GM18508 (cell line): ENCODE results near the gene DPP8.
"Not testable (repeated sequence)": the region's sequence is repeated elsewhere in the genome, so short reads cannot be mapped to it uniquely, and the experiment has no call there.

Experiments
- ATAC-seq: cut with Tn5 transposase; IDR thresholded peaks from one replicate; pipeline ENCODE4 v1.9.1; 2021; ENCODE audit warnings: moderate number of reproducible peaks; ENCODE audit not compliant: insufficient read depth, unreplicated experiment

DPP8 gene

GRCh38 chr15:65528461-65529060 is 11.1 kb upstream of the DPP8 start:
- ATAC-seq, result no peak

GRCh38 chr15:65525622-65526021 is 8.1 kb upstream of the DPP8 start:
- no peak for ATAC-seq

GRCh38 chr15:65524226-65524625 is 6.7 kb upstream of the DPP8 start:
- ATAC-seq, result no peak

DNA sequence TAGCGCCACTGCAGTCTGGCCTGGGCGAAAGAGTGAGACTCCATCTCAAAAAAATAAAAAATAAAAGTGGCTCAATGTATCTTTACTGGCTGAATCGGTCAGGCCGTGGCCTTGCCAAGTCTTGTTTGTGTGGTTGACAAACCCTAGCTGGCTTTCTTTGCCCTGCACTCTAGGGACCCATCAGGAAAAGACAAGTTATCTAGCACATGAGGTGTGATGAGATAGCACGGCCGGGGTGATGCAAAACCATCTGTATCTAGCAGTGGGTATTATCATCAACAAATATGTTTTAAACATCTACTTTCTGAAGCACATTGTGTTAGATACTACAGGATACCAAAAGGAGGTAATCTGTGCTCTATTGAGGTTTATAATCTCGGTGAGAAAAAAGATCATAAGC is 3.9 kb upstream of the DPP8 start:
- no peak for ATAC-seq

GRCh38 chr15:65518633-65519285 is 1.3 kb upstream of the DPP8 start:
- ATAC-seq, result no peak

DNA sequence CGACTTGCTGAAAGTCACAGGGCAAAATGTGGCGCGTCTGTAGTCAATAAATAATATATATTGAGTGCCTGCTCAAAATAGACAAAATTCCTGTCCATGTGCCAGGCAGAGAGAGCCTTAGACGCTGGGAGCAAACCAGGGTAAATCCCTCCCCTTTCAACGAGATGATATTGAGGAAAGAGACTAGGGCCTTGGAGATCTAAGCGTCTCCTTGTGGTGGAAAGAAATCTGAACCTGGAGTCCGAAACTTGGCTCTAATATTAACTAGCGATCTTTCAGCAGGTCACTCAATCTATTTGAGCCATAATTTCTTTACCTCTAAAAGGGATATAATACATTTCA is 348 bp upstream of the DPP8 start:
- no peak for ATAC-seq

DNA sequence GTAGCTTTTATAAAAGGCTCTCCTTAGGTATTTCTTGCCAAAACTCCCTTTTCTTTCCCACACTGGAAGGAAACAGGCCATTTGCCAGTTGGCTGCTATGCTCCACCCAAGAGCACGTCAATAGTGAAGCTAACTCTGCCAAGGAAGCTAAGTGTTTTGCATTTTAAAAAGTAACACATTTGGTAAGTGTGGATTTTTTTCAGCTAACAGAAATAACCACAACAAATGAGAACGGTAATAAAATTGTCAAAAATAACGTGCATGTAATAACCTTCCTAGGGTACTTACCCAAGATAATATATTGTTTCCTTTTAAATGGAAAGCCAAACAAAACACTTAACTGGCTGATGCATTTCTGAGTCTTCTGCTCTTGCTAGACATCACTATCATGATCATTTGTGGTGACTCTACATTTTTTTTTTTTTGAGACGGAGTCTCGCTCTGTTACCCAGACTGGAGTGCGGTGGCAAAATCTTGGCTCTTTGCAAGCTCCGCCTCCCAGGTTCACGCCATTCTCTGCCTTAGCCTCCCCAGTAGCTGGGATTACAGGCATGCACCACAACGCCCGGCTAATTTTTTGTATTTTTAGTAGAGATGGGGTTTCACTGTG is 4.6 kb downstream of the DPP8 start:
- no peak for ATAC-seq

- ATAC-seq, result no peak
Measured at GRCh38 chr15:65512189-65512588, 5.3 kb downstream of the DPP8 start.

DNA sequence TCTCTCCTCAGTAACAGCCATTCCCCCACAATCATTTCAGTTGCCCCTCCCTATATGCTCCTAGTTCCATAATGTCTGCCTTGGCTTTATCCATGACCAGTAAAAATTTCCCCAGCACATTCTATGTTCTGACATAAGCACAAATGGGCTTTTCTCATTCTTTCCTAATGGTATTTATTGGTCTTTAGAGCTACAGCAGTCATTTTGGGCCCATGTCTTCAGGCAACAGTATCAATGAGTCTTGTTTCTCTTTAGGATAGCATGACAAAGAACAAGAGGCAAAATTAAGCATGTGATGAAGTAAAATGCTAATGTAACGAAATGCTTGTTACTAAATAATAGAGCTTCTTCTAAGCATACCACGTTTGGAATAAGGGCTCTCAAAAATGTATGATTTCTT is 8.2 kb downstream of the DPP8 start:
- no peak for ATAC-seq

- no peak for ATAC-seq
Measured at GRCh38 chr15:65494076-65494475, 23.4 kb downstream of the DPP8 start.

DNA sequence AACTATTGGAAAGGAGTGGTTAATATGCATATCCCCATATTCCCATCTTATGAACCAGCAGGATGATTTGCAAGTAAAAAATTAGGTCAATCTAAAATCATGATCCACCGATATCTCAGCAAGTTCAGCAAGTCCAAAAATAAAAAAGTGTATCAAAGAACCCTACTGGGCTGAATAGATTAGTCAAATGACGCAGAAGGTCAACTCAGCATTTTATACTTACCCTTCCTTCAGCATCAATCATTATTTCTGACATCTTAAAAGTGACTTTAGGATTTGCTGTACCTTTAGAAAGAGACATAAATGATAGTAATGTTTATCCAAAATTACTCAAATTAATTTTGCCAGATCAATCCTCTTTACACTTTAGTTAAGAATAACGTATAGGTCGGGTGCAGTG is 32.6 kb downstream of the DPP8 start:
- no peak for ATAC-seq

DNA sequence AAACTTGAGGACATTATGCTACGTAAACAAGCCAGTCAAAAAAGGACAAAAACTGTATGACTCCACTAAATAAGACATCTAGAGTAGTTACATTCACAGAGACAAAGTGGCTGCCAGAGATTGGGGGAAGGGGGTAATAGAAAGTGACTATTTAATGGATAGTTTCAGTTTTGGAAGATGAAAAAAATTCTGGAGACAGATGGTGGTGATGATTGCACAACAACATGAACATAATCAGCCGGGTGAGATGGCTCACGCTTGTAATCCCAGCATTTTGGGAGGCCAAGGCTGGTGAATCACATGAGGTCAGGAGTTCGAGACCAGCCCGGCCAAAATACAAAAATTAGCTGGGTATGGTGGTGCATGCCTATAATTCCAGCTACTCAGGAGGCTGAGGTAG is 40.6 kb downstream of the DPP8 start:
- no peak for ATAC-seq

DNA sequence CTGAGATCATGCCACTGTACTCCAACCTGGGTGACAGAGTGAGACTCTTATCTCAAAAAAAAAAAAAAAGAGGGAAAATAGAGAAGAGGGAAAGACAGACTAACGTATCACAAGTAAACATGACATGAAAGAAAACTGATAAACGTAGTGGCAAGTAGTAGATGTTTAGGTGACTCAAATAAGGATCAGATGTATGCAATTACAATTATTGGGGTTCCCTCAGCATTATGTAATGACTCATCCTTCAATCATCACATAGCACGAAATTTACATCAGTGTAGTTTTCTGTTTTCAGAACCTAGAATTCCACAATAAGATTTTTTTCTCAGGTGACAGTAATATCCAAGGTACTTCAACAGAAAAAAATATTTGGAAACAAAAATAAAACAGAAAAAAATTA is 46.6 kb downstream of the DPP8 start:
- no peak for ATAC-seq

- no peak for ATAC-seq
Measured at GRCh38 chr15:65468229-65468909, 49.1 kb downstream of the DPP8 start.

DNA sequence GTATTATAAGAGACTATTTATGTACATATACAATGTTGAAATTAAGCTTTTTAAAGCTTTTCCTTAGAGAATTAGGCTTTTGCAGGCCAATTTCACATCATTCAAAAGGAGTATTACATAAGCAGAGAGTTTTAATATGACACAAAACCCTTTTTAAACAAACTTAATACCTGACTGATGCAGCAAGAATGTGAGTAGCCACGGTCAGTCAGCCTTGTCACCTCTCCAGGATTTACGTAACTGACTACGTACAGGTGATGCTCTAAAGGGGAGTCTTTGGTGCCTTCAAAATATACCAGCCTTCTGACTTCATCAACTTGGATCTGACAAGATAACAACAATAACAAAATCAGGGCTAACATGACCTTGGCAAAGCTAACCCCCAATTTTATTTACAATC is 50.6 kb downstream of the DPP8 start:
- ATAC-seq, result no peak

DNA sequence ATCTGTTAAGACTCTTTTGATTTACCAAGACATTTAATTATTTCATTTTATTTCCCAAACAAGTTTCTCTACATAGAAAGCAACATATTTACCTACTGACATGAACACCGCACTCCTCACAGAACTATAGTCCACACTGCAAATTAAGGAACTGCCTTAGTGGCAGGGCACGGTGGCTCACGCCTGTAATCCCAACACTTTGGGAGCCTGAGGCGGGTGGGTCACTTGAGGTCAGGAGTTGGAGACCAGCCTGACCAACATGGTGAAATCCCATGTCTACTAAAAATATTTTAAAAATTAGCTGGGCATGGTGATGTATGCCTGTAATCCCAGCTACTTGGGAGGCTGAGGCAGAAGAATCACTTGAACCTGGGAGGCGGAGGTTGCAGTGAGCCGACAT is 54.4 kb downstream of the DPP8 start:
- not testable (repeated sequence) for ATAC-seq

- no peak for ATAC-seq
Measured at GRCh38 chr15:65460741-65461347, 56.6 kb downstream of the DPP8 start.

GRCh38 chr15:65455256-65455655 is 62.2 kb downstream of the DPP8 start:
- ATAC-seq, result not testable (repeated sequence)

DNA sequence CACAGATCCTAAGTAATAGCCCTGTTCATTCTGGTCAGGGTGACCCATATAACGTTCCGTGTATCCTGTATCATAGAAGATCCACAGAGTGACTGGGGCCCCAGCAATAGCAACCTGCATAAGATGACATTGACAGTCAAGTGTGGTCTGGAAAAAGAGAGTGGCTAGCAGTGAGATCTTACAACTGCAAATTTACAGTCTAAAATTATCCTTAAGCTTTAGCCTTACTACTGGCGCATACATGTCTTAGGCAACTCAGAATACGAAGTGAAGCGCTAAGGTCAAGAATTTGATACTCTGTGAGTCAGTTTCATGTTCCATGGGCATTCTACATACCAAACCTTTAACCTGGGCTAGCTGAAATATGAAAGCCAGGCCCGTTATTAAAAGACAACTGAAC is 65.5 kb downstream of the DPP8 start:
- ATAC-seq, result no peak

DNA sequence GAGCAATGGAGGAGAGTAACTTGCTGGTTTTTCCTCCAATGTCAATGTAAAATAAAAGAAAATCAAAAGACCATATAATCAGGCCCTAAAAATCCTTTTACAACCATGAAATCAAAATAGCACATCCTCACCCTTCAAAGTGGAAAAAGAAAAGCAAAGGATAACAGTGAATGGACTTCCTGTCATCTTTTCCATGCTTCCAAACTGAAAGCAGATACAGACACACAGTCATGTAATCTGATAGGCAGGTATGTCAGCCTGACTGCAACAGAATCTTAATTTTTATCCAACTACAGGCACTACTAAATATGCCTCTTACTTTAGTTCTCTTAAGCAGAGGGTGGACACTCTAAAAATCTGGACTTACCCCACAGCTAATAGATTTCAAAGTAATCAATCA is 66.9 kb downstream of the DPP8 start:
- no peak for ATAC-seq

- ATAC-seq, result no peak
Measured at GRCh38 chr15:65447145-65447544, 70.3 kb downstream of the DPP8 start.
